GM19193 (cell line): Measurements from ENCODE around the gene AFF2.

Experiments
- POLR2A ChIP-seq: IDR thresholded peaks from 4 replicates; pipeline ENCODE4 v1.6.1; 2011; ENCODE audit not compliant: insufficient read depth, insufficient read length; ENCODE audit errors: extremely low read depth

Gene AFF2

DNA sequence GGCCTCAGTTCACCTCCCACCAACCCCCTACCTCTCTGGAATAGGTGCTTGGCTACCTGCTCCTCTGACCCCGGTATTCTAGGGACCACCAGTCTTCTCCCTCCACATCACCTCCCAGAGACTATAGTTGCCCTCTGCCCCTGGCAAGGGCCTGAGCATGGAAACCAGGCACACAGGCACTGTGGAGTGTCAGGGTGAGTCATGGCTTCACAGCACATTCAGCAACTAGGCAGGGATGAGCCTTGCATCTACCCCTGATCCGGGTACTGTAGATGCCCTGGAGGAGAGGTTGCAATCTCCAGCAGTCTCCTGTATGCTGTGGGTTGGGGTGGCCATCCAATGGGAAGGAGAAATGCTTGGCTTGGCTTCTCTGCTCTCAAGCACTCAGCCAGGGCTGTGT lies 532.0 kb downstream of the AFF2 start:
- no peak for TF ChIP-seq POLR2A

DNA sequence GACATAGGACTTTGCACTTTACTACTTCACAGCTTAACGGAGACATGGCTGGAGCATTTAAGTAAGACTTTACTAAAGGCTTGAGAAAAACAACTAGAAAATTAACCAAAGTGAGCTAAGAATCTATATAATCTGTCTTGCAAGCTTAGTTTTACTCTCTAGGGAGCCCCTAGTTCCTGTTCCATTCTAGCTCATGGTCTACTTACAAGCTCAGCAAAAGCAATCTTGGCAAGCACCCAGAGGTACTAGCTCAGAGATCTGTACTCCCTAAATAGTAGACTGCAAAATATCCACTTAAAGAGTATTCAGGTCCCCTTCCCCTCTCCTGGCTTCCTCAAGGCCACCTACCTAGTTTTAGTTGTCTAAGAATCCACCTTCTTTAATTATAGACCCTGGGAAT lies 535.7 kb downstream of the AFF2 start:
- no peak for TF ChIP-seq POLR2A

DNA sequence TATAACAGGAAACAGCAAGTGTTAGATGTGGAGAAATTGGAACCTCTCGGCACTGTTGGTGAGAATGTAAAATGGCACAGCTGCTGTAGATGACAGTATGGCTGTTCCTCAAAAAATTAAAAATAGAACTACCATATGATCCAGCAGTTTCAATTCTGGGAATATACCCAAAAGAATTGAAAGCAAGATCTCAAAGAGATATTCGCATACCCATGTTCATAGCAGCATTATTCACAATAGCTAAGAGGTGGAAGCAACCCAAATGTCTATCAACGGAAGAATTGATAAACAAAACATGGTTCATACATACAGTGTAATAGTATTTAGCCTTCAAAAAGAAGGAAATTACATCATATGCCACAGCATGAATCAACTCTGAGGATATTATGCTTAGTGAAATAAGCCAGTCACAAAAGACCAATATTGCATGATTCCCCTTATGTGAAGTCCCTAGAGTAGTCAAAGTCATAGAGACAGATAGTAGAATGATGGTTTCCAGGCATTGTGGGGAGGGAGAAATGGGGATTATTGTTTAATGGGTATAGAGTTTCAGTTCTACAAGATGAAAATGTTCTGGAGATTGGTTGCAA lies 537.0 kb downstream of the AFF2 start:
- TF ChIP-seq POLR2A: no peak

DNA sequence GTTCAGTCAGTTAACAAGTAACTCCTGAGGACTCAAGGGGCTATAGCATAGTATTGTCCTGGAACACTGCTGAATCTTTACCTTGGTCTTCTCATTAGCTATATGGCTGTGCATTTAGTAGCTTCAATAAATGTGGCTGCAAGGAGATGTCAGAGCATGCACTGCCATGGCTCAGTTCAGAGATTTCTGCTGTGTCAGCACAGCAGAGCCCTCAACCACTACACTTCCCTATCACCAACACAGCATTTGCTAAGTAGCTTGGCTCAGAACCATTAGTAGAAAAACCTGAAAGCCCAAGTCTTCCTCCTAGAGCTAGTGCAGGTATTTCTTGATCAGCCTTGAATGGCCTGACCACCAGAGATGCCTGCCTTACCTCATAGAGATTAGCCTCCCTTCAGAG lies 538.6 kb downstream of the AFF2 start:
- no peak for TF ChIP-seq POLR2A

DNA sequence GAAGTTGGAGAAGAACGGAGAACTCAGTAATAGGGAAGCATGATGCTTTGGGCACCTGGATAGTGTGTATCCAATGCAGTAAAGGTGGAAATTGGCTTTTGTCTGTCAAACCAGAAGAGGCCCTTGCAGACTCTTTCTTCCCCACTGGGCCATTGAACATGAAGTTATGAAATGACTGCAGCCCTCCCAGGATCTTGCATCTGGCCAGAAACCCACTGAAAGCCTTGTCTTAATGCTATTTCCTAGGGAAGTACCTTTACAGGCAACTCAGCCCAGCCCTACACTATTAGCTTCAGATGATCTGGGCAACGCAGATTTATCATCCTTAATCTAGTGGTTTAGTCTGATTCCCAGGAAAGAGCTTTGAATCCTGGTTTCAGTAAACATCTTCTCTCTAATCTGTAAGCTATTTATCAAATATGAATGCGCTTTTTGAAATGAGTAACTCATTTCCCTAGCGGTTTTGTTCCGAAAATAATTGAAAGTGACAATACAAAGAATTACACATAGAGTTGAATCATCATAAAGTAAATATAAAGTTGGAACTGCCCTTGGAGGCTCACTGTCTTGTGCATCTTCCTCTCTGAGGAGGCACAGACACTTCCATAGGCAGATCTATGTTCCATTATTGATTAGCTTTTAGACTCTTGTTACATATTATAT lies 540.6 kb downstream of the AFF2 start:
- no peak for TF ChIP-seq POLR2A

DNA sequence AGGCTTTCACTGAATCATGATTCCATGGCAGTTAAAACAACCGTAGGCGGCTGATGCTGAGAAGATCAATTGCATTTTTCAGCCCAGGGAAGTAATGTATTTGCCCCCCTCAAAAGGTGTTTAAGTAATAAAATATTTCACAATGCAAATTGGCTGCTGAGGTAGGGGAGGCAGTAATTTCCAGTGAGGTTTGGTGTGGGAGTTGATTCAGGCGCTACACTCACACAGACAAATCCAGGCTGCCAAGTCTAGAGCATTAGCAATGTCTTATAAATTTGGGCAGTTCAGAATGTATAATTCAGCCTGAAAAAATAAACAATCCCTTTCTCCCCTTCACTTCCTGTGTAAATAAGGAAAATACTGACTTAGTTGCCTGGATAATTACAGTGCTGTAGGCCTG lies 543.0 kb downstream of the AFF2 start:
- TF ChIP-seq POLR2A: no peak

DNA sequence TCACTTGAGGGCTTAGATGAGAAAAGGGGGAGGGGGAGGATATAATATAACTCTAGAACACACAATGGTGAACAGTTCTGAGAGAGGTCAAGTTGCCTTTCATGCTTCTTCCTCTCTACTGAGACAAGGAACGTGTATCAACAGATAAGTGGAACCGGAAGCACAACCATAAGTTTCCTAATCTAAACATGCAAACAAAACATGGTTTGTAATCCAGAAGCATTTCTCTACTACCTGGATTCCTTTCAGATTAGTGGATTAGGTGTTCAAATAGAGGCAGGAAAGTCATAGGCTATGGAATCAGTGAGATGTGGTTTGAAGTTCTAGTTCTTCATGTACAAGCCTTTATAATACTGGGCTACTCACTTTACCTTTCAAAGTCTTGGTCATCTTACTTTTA lies 544.1 kb downstream of the AFF2 start:
- TF ChIP-seq POLR2A: no peak

DNA sequence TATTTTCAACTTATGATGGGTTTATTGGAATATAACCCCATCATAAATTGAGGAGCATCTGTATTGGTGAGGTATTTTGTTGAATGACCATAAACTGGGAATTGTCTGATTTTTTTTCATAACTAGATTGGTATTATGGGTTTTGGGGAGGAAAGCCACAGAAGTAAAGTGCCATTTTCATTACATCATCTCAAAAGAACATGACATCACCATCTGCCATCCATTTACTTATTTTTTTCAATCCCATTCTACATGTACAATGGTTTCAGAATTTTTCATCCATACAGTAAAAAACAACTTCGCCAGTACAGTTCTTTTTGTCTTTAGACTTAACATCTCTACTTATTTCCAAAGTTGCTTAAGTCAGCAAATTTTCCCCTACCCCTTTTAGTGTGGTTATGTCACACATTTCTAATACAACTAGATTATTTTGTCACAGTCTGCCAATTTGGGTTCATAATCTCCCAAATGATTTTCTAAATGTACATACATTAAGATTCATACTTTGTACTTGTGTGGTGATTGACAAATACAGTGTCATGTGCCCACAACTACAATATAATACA lies 545.3 kb downstream of the AFF2 start:
- TF ChIP-seq POLR2A: no peak
